ENCODE results near the gene MYO3B.
"Not testable (repeated sequence)": the region's sequence is repeated elsewhere in the genome, so short reads cannot be mapped to it uniquely, and the experiment has no call there.

MYO3B gene

DNA sequence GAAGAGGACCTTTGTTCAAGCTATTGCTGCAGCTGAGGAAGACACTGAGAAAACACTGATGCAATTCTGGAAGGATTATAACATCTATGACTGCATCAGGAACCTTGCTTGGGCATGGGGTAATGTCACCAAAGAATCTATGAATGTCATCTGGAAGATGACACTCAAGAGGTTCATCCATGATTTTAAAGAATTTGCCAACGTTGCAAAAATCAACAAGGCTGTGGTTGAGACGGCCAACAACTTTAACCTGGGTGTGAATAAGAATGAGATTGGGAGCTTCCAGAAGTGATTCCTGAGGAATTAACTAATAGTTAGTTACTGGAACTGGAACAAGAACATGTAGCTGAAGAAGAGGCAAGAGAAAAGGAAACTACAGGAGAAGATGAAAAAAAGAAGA lies 410.8 kb downstream of the MYO3B start:
- no peak overlapping the region for H3K4me3 ChIP-seq (ENCODE audit: low read depth, low read length)
- no peak for DNase-seq (ENCODE audit: low read depth)
- TF ChIP-seq CTCF (IDR thresholded peaks at IDR 0.05; ENCODE audit: low read depth, low read length, missing control alignments) = no peak

DNA sequence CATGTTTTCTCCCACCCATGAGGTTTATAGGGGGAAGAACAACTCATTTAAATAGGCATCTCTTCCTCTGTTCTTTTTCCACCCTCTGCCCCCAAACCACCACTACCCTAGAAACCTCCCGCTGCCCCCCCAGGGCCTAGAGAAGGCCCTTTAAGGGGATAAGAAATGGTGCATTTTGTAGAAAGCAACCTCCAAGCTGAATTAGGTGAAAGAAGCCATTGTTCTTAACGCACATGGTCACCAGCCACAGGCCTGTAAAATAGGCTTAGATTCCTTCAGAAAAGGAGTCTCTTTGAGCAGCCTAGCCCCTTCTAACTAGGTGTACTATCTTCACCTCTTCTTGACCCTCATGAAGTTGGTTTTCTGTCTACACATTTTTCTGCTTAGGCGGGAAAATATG lies 418.6 kb downstream of the MYO3B start:
- H3K4me3 ChIP-seq (ENCODE audit: low read depth, low read length) = no peak overlapping the region
- TF ChIP-seq CTCF (IDR thresholded peaks at IDR 0.05; ENCODE audit: low read depth, low read length, missing control alignments) = no peak
- DNase-seq (ENCODE audit: low read depth) = no peak

GRCh38 chr2:170598067-170598395 lies 420.1 kb downstream of the MYO3B start:
- no peak overlapping the region for H3K4me3 ChIP-seq (ENCODE audit: low read depth, low read length)
- no peak for DNase-seq (ENCODE audit: low read depth)
- no peak for TF ChIP-seq CTCF (IDR thresholded peaks at IDR 0.05; ENCODE audit: low read depth, low read length, missing control alignments)

DNA sequence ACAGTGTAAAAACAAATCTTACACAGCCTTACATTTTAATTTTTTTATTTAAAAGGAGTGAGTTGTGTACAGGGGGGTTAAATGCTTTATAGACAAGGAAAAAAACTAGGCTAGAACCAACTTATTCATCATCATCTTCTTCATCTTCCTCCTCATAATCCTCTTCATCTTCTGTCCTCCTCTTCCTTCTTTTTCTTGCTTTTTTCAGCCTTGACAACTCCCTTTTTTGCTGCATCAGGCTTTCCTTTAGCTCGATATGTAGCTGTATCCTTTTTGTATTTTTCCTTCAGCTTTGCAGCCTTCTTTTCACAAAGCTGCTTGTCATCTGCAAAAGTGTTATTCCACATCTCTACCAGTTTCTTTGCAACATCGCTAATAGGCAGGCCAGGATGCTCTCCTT lies 423.5 kb downstream of the MYO3B start:
- DNase-seq (ENCODE audit: low read depth) = no peak
- no peak for TF ChIP-seq CTCF (IDR thresholded peaks at IDR 0.05; ENCODE audit: low read depth, low read length, missing control alignments)
- H3K4me3 ChIP-seq (ENCODE audit: low read depth, low read length) = no peak overlapping the region

- no peak for DNase-seq (ENCODE audit: low read depth)
- TF ChIP-seq CTCF (IDR thresholded peaks at IDR 0.05; ENCODE audit: low read depth, low read length, missing control alignments) = no peak
- no peak overlapping the region for H3K4me3 ChIP-seq (ENCODE audit: low read depth, low read length)
Measured at GRCh38 chr2:170605862-170606261, 427.9 kb downstream of the MYO3B start.

GRCh38 chr2:170607171-170607570 lies 429.2 kb downstream of the MYO3B start:
- no peak overlapping the region for H3K4me3 ChIP-seq (ENCODE audit: low read depth, low read length)
- DNase-seq (ENCODE audit: low read depth) = no peak
- no peak for TF ChIP-seq CTCF (IDR thresholded peaks at IDR 0.05; ENCODE audit: low read depth, low read length, missing control alignments)

DNA sequence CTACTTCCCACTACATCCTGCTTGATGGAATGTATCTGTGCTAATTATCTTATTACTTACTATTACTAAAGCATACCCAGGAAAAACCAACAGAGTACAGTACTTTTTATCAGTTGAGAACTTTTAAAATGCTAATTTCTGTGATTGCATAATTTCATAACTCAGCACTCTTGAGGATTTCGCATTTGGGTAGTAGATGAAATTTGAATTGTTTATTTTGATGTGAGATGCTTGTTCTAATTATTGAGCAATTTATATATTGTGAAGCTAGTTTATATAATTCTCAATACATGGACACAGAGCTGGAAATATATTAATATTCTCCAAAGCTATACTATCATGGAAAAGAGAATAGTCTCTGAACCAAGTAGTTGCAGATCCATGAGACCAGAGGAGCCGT lies 432.7 kb downstream of the MYO3B start:
- no peak overlapping the region for H3K4me3 ChIP-seq (ENCODE audit: low read depth, low read length)
- no peak for TF ChIP-seq CTCF (IDR thresholded peaks at IDR 0.05; ENCODE audit: low read depth, low read length, missing control alignments)
- no peak for DNase-seq (ENCODE audit: low read depth)

DNA sequence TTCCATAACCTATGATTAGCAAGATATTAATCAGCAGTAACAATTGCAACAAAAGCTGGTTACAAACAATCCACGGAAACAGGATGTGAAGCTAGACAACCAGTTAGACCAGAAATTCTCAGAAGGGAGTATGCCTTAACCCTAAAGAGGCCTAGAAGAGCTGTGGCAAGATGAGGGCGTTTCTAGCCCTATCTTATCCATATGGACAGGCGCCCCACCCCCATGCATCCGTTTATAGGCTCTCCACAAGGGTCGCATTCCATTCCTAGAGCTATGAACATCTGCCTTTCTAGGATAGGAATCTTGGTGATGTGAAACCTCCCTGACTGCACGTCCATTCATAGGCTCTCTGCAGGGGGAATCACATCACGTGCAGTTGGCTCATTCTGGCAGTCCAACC lies 441.0 kb downstream of the MYO3B start:
- not testable (repeated sequence) for H3K4me3 ChIP-seq (ENCODE audit: low read depth, low read length); DNase-seq (ENCODE audit: low read depth)

- H3K4me3 ChIP-seq (ENCODE audit: low read depth, low read length); DNase-seq (ENCODE audit: low read depth): not testable (repeated sequence)
Measured at GRCh38 chr2:170635094-170635493, 457.1 kb downstream of the MYO3B start.
